OCI-LY7 (cell line): ENCODE results near the gene ZNF587B. TPM values are rescaled to one million over a fixed set of nuclear protein-coding genes. Genes with fewer than 3 reads are reported as not detected.

Experiments
- Bru-seq: library from RNA; stranded (reverse); fragments of 400-500 nt; gene quantifications from one replicate; lab custom pipeline; 2021; lab: Mats Ljungman, UMichigan
- BruChase-seq, 2 experiments: library from RNA; stranded (reverse); fragments of 400-500 nt; gene quantifications; one replicate each; lab custom pipeline; 2021; lab: Mats Ljungman, UMichigan
- BruUV-seq: library from RNA; stranded (reverse); fragments of 400-500 nt; replicated peaks from 2 replicates; lab custom pipeline; 2021; lab: Mats Ljungman, UMichigan
- CTCF ChIA-PET: fragments of 300-600 bp; sonication (Branson Sonifier 250); formaldehyde crosslinking; loops from one replicate; lab custom pipeline; 2022; ENCODE audit warnings: antibody characterized with exemption; ENCODE audit not compliant: unreplicated experiment; lab: Charles Lee
- POLR2A ChIA-PET: fragments of 300-600 bp; sonication (Branson Sonifier 250); formaldehyde crosslinking; loops from one replicate; lab custom pipeline; 2022; ENCODE audit warnings: antibody characterized with exemption; lab: Charles Lee
- DNase-seq: peaks from one replicate; pipeline ENCODE4 v3.0.0-alpha.2; 2015; ENCODE audit warnings: low spot score
- H2AFZ ChIP-seq: fragments of 200-600 bp; sonication (generic), shearing (Covaris generic); 2 replicates; pipeline ENCODE4 v1.6.1; 2014; ENCODE audit warnings: mild to moderate bottlenecking, antibody characterized with exemption, low read length, moderate library complexity
- H3K27ac ChIP-seq: fragments of 200-600 bp; sonication (generic); 2 replicates; pipeline ENCODE4 v1.5.1; 2014; ENCODE audit warnings: mixed run types, low read depth, mild to moderate bottlenecking, moderate library complexity, low read length, inconsistent platforms; ENCODE audit not compliant: poor library complexity, severe bottlenecking
- H3K36me3 ChIP-seq: fragments of 200-600 bp; sonication (generic); 2 replicates; pipeline ENCODE4 v1.6.1; 2014; ENCODE audit warnings: mild to moderate bottlenecking, antibody characterized with exemption, low read length, moderate library complexity, mixed read lengths; ENCODE audit not compliant: insufficient read depth
- H3K4me1 ChIP-seq: fragments of 200-600 bp; sonication (generic); 2 replicates; pipeline ENCODE4 v1.5.1; 2014; ENCODE audit warnings: mild to moderate bottlenecking, low read length; ENCODE audit not compliant: insufficient read depth, poor library complexity, severe bottlenecking
- H3K4me2 ChIP-seq: fragments of 200-600 bp; sonication (generic); 2 replicates; pipeline ENCODE4 v1.6.1; 2014; ENCODE audit warnings: mild to moderate bottlenecking, low read length
- H3K4me3 ChIP-seq: fragments of 200-600 bp; sonication (generic); 2 replicates; pipeline ENCODE4 v1.5.1; 2014; ENCODE audit warnings: mild to moderate bottlenecking, low read depth, low read length; ENCODE audit not compliant: poor library complexity, severe bottlenecking
- H3K79me2 ChIP-seq: fragments of 200-600 bp; sonication (generic); 2 replicates; pipeline ENCODE4 v1.6.1; 2016; ENCODE audit warnings: low read depth, mild to moderate bottlenecking, low read length, moderate library complexity, mixed read lengths; ENCODE audit not compliant: insufficient read depth
- H3K9me2 ChIP-seq: fragments of 200-600 bp; sonication (generic); 2 replicates; pipeline ENCODE4 v1.6.1; 2016; ENCODE audit warnings: mild to moderate bottlenecking, low read length, mixed read lengths; ENCODE audit not compliant: insufficient read depth
- H3K9me3 ChIP-seq: fragments of 200-600 bp; sonication (generic); 2 replicates; pipeline ENCODE4 v1.6.1; 2014; ENCODE audit warnings: mild to moderate bottlenecking, mixed run types, low read length, mixed read lengths
- H4K20me1 ChIP-seq: fragments of 200-600 bp; sonication (generic); 2 replicates; pipeline ENCODE4 v1.6.1; 2014; ENCODE audit warnings: mild to moderate bottlenecking, antibody characterized with exemption, low read length, moderate library complexity, mixed read lengths; ENCODE audit not compliant: insufficient read depth
- EZH2phosphoT487 ChIP-seq: fragments of 200-600 bp; sonication (generic); IDR thresholded peaks from 2 replicates; pipeline ENCODE4 v1.6.1; 2018; ENCODE audit warnings: low read depth, borderline replicate concordance, mild to moderate bottlenecking, mixed run types, antibody characterized with exemption, low read length, moderate library complexity, mixed read lengths
- intact Hi-C: fragments of 100-400 bp; cut with micrococcal nuclease; formaldehyde crosslinking; loops from one replicate; pipeline ENCODE4 v1.10.0; 2022; ENCODE audit not compliant: unreplicated experiment
- long read RNA-seq: library from polyadenylated mRNA; stranded (forward); transcript quantifications from one replicate; pipeline ENCODE4 v2.0.0, GENCODE V29; 2022
- total RNA-seq, 2 experiments: library from RNA; depleted of rRNA in 1 of 2; stranded (reverse); fragments of >200 nt in 1 of 2; shearing (Covaris generic) in 1 of 2; gene quantifications; 2 replicates each; pipeline ENCODE4 v1.2.3, GENCODE V29; 2014 to 2022
- TF ChIP-seq, protein P1 (sequence below): fragments of 200-600 bp; sonication (generic); conservative IDR thresholded peaks from 2 replicates; pipeline ENCODE4 v1.5.1; 2014; ENCODE audit warnings: mild to moderate bottlenecking, antibody characterized with exemption, low read length, moderate library complexity, mixed read lengths

The ZNF587B gene
- 19.8 and 20.2 TPM in 2 replicates for total RNA-seq (2014; rRNA removed; shearing (Covaris generic))
- 24.6 and 25.8 TPM in 2 replicates for total RNA-seq (2022)
- Bru-seq, nascent RNA = percentile 91 among the genes with signal in this experiment
- BruChase-seq, experiment 1, labeled RNA remaining after a 6-hour chase = percentile 97 among the genes with signal in this experiment
- percentile 98 among the genes with signal in this experiment for BruChase-seq, experiment 2, labeled RNA remaining after a 2-hour chase
- long read RNA-seq, partial matches to known transcripts = 0 of 2 reads
- long read RNA-seq, other reads (novel, unspliced or antisense) = 2 of 2 reads

- Histone ChIP-seq H3K27ac (no peak within 1 kb of the TSS), H3K4me3 (no peak within 1 kb of the TSS), H2AFZ (no peak within 1 kb of the TSS), H3K36me3 (peaks cover 42% of the 10 kb centered on the region), H3K4me2 (no peak within 1 kb of the TSS), H4K20me1 (peaks cover 12% of the 10 kb centered on the region; the same call in 1 of the 2 replicates), H3K79me2 (peaks cover 66% of the 10 kb centered on the region), H3K9me3 (no peaks in the 10 kb centered on the region), H3K4me1 (no peaks in the 10 kb centered on the region), H3K9me2 (no peaks in the 10 kb centered on the region)
- DNase-seq = peak; percentile 19
- intact Hi-C loops = no loop called here
- CTCF ChIA-PET = no interaction called here
- no TSS peak for BruUV-seq
- POLR2A ChIA-PET = no interaction called here
- no peak for TF ChIP-seq EZH2phosphoT487
- TF ChIP-seq, protein P1, sequence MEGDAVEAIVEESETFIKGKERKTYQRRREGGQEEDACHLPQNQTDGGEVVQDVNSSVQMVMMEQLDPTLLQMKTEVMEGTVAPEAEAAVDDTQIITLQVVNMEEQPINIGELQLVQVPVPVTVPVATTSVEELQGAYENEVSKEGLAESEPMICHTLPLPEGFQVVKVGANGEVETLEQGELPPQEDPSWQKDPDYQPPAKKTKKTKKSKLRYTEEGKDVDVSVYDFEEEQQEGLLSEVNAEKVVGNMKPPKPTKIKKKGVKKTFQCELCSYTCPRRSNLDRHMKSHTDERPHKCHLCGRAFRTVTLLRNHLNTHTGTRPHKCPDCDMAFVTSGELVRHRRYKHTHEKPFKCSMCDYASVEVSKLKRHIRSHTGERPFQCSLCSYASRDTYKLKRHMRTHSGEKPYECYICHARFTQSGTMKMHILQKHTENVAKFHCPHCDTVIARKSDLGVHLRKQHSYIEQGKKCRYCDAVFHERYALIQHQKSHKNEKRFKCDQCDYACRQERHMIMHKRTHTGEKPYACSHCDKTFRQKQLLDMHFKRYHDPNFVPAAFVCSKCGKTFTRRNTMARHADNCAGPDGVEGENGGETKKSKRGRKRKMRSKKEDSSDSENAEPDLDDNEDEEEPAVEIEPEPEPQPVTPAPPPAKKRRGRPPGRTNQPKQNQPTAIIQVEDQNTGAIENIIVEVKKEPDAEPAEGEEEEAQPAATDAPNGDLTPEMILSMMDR = peak; percentile 78
Observed at GRCh38 chr19:57830071-57830602, at the start of gene ZNF587B. Gene ZNF587B, plus strand, starts transcription at chr19:57830299. Its CDS starts 230 bp downstream, at chr19:57830529.

DNA sequence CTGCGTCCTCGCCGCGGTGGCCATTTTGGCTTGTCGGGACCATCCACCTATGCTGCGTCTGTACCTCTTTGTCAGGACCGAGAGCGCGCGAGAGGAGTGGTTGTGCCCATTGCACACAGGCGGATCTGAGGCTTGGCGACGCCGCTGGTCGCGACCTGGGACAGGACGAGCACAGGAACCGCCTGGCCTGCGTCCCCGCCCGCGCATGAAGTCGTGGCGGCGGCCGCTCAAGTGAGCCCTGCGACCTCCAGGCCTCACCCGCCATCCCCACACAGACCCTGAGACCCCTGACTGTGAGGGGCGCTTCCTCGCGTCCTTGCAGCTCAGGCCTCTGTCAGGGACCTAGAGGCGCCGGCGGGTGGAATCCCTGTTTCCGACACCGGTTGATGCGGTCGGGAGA, 43.8 kb upstream of the ZNF587B start:
- Histone ChIP-seq H3K4me1 (no peaks in the 10 kb centered on the region), H3K27ac (no peak overlapping the region), H2AFZ (no peak overlapping the region), H4K20me1 (no peaks in the 10 kb centered on the region), H3K9me2 (no peaks in the 10 kb centered on the region), H3K79me2 (peaks cover 21% of the 10 kb centered on the region; the same call in 1 of the 2 replicates), H3K36me3 (peaks cover 66% of the 10 kb centered on the region), H3K4me2 (no peak overlapping the region), H3K4me3 (no peak overlapping the region), H3K9me3 (no peaks in the 10 kb centered on the region)
- POLR2A ChIA-PET = no interaction called here
- intact Hi-C loops = no loop called here
- CTCF ChIA-PET = no interaction called here
- no peak for TF ChIP-seq EZH2phosphoT487
- no TSS peak for BruUV-seq
- DNase-seq = no peak

DNA sequence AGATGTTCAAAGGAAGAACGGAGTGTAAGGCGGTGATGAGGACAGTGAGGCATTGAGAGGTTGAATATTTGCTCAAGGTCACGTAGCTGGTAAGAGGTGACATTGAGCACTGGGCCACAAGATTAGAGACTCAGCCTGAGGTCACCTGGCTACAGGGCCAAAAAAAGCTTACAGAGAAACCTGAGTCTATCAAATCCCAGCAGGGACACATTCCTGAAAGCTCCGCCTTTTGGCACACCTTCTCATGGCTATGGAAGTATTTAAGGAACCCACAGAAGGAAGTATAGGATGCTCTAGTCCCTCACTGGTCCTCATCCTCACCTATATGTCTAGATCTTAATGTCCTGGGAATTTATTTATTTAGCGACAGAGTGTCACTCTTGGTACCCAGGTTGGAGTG, 43.2 kb upstream of the ZNF587B start:
- POLR2A ChIA-PET = no interaction called here

More for the DNA sequence above, 43.2 kb upstream of the ZNF587B start:
- CTCF ChIA-PET = no interaction called here
- Histone ChIP-seq H3K36me3 (peaks cover 65% of the 10 kb centered on the region), H4K20me1 (no peaks in the 10 kb centered on the region), H3K79me2 (peaks cover 18% of the 10 kb centered on the region; the same call in 1 of the 2 replicates), H3K4me2 (no peak overlapping the region), H3K9me2 (no peaks in the 10 kb centered on the region), H3K4me3 (no peak overlapping the region), H2AFZ (no peak overlapping the region), H3K9me3 (no peaks in the 10 kb centered on the region), H3K4me1 (no peaks in the 10 kb centered on the region), H3K27ac (no peak overlapping the region)
- DNase-seq = no peak
- BruUV-seq = no TSS peak
- TF ChIP-seq, protein P1 = no peak
- no peak for TF ChIP-seq EZH2phosphoT487
- intact Hi-C loops = no loop called here
